NCI-H446 treated with DMSO at 0.1 percent for 48 hours (cell line): ENCODE measurements around the gene RAD21L1.
"Not testable (repeated sequence)": the region's sequence is repeated elsewhere in the genome, so short reads cannot be mapped to it uniquely, and the experiment has no call there.

Experiments
- DNase-seq: peaks from one replicate; lab custom pipeline; 2025; lab: John Stamatoyannopoulos, UW

The RAD21L1 gene

GRCh38 chr20:1199964-1200363 is 25.9 kb upstream of the RAD21L1 start:
- no peak for DNase-seq

GRCh38 chr20:1202762-1203504 is 22.9 kb upstream of the RAD21L1 start, which contains the start of gene C20orf202:
TSS of gene C20orf202 (plus strand) at chr20:1203454. CDS start at chr20:1203586, 132 bp downstream.
- no peak for DNase-seq

- no peak for DNase-seq
These were observed 22.2 kb upstream of the RAD21L1 start for GRCh38 chr20:1203630-1204029.

- no peak for DNase-seq
These were observed 21.7 kb upstream of the RAD21L1 start for GRCh38 chr20:1204113-1204512.

- no peak for DNase-seq
These were observed 21.3 kb upstream of the RAD21L1 start for GRCh38 chr20:1204576-1204975.

GRCh38 chr20:1205802-1206201 is 20.0 kb upstream of the RAD21L1 start:
- no peak for DNase-seq

- DNase-seq: no peak
These were observed 19.3 kb upstream of the RAD21L1 start for GRCh38 chr20:1206366-1207148.

GRCh38 chr20:1207293-1207878 is 18.5 kb upstream of the RAD21L1 start:
- no peak for DNase-seq

- no peak for DNase-seq
These were observed 16.1 kb upstream of the RAD21L1 start for GRCh38 chr20:1209447-1210387.

- DNase-seq: no peak
These were observed 15.3 kb upstream of the RAD21L1 start for GRCh38 chr20:1210501-1210900.

- no peak for DNase-seq
These were observed 13.8 kb upstream of the RAD21L1 start for GRCh38 chr20:1212023-1212422.

- DNase-seq: no peak
These were observed 13.0 kb upstream of the RAD21L1 start for GRCh38 chr20:1212607-1213396.

- no peak for DNase-seq
These were observed 11.0 kb upstream of the RAD21L1 start for GRCh38 chr20:1214838-1215261.

GRCh38 chr20:1215386-1216170 is 10.3 kb upstream of the RAD21L1 start:
- no peak for DNase-seq

GRCh38 chr20:1216527-1217427 is 9.1 kb upstream of the RAD21L1 start:
- not testable (repeated sequence) for DNase-seq

- DNase-seq: not testable (repeated sequence)
These were observed 3.1 kb upstream of the RAD21L1 start for GRCh38 chr20:1222750-1223149.

GRCh38 chr20:1224205-1224890 is 1.5 kb upstream of the RAD21L1 start:
- no peak for DNase-seq

- DNase-seq: no peak
These were observed 521 bp upstream of the RAD21L1 start for GRCh38 chr20:1225263-1225782.
